HG03159 (cell line): Measurements from ENCODE around the gene ESRRG.

Experiments
- ATAC-seq: cut with Tn5 transposase; IDR thresholded peaks from one replicate; pipeline ENCODE4 v1.9.1; 2021; ENCODE audit warnings: mild to moderate bottlenecking, moderate library complexity; ENCODE audit not compliant: unreplicated experiment

The ESRRG gene

GRCh38 chr1:216632980-216633379, 90.2 kb downstream of the ESRRG start:
- ATAC-seq: no peak

GRCh38 chr1:216630532-216630931, 92.7 kb downstream of the ESRRG start:
- no peak for ATAC-seq

- no peak for ATAC-seq
Observed at GRCh38 chr1:216627252-216627651, 96.0 kb downstream of the ESRRG start.

GRCh38 chr1:216626394-216627067, 96.7 kb downstream of the ESRRG start:
- no peak for ATAC-seq

- no peak for ATAC-seq
Observed at GRCh38 chr1:216621536-216621935, 101.7 kb downstream of the ESRRG start.

GRCh38 chr1:216617081-216617875, 106.0 kb downstream of the ESRRG start:
- ATAC-seq: no peak

GRCh38 chr1:216616425-216616824, 106.8 kb downstream of the ESRRG start:
- ATAC-seq: no peak

- no peak for ATAC-seq
Observed at GRCh38 chr1:216614011-216614934, 109.0 kb downstream of the ESRRG start.

- no peak for ATAC-seq
Observed at GRCh38 chr1:216612291-216612690, 110.9 kb downstream of the ESRRG start.

- no peak for ATAC-seq
Observed at GRCh38 chr1:216607067-216607697, 116.0 kb downstream of the ESRRG start.

GRCh38 chr1:216606047-216606637, 117.1 kb downstream of the ESRRG start:
- ATAC-seq: no peak

GRCh38 chr1:216604771-216605170, 118.5 kb downstream of the ESRRG start:
- no peak for ATAC-seq

- peak; percentile 91 for ATAC-seq
Observed at GRCh38 chr1:216600730-216601609, 122.3 kb downstream of the ESRRG start.

- ATAC-seq: no peak
Observed at GRCh38 chr1:216599851-216600250, 123.4 kb downstream of the ESRRG start.

- ATAC-seq: no peak
Observed at GRCh38 chr1:216598448-216598847, 124.8 kb downstream of the ESRRG start.

GRCh38 chr1:216596281-216596862, 126.9 kb downstream of the ESRRG start:
- ATAC-seq: no peak

GRCh38 chr1:216587715-216588114, 135.5 kb downstream of the ESRRG start:
- no peak for ATAC-seq

GRCh38 chr1:216582151-216582550, 141.1 kb downstream of the ESRRG start:
- ATAC-seq: no peak

- ATAC-seq: no peak
Observed at GRCh38 chr1:216580538-216581057, 142.6 kb downstream of the ESRRG start.
